ENCODE measurements around the gene PLD5. TPM values are rescaled to one million over a fixed set of nuclear protein-coding genes. Genes with fewer than 3 reads are reported as not detected.
"Not testable (repeated sequence)": the region's sequence is repeated elsewhere in the genome, so short reads cannot be mapped to it uniquely, and the experiment has no call there.

PLD5 gene
- total RNA-seq, 2 donors from 2014 or later: 0.05 to 1.0 TPM

DNA sequence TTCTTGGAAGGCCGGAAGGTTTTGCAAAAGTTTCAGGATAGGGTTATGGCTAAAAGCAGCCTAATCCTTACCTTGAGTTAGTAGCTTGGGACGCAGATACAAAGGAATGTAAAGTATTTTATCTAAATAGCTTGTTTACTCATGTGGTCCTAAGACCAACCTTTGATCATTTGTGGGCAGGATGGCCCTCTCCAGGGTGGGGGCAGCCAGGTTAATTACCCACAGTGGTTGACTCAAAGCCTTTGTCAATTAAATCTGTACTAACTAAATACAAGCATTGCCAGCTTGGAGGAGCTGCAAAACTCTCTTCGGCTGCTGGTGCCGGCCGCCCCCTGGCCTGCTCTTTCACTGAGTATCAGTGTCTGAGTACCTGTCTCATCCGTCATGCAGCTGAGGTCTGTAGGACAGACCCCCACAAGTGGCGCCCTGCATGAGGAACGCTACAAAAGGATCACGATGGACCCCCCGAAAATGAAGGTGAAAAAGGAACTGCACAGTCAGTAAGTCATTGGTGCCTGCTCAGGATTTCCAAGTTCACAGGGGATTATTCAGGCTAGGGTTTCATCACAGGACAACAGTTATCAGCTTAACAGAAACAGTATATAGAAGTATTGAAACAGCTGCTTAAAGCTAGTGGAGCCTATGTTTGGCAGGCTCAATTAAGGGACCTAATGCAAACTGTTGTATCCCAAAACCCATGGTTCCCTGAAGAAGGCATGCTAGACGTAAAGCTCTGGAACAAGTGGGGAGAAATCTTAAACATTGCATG, 313.1 kb downstream of the PLD5 start:
- H3K4me3 ChIP-seq: no peak overlapping the region
- 74% methylated on average over 11 of the region's 11 CpGs for WGBS
- no peaks in the 10 kb centered on the region for H3K4me1 ChIP-seq (replicated peaks)
- TF ChIP-seq, protein P1, sequence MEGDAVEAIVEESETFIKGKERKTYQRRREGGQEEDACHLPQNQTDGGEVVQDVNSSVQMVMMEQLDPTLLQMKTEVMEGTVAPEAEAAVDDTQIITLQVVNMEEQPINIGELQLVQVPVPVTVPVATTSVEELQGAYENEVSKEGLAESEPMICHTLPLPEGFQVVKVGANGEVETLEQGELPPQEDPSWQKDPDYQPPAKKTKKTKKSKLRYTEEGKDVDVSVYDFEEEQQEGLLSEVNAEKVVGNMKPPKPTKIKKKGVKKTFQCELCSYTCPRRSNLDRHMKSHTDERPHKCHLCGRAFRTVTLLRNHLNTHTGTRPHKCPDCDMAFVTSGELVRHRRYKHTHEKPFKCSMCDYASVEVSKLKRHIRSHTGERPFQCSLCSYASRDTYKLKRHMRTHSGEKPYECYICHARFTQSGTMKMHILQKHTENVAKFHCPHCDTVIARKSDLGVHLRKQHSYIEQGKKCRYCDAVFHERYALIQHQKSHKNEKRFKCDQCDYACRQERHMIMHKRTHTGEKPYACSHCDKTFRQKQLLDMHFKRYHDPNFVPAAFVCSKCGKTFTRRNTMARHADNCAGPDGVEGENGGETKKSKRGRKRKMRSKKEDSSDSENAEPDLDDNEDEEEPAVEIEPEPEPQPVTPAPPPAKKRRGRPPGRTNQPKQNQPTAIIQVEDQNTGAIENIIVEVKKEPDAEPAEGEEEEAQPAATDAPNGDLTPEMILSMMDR (IDR thresholded peaks at IDR 0.05): no peak
- TF ChIP-seq POLR2AphosphoS5 (IDR thresholded peaks at IDR 0.05) (no peak), POLR2A (IDR thresholded peaks at IDR 0.05) (no peak)
- no peaks in the 10 kb centered on the region for H3K9me3 ChIP-seq
- no peaks in the 10 kb centered on the region for H3K27me3 ChIP-seq (replicated peaks; ENCODE audit: insufficient read depth)
- no peaks in the 10 kb centered on the region for H3K36me3 ChIP-seq
- no peak for DNase-seq (ENCODE audit: low spot score)
- no peak overlapping the region for H3K27ac ChIP-seq
- intact Hi-C loops (cut with DNase I): no loop called here

DNA sequence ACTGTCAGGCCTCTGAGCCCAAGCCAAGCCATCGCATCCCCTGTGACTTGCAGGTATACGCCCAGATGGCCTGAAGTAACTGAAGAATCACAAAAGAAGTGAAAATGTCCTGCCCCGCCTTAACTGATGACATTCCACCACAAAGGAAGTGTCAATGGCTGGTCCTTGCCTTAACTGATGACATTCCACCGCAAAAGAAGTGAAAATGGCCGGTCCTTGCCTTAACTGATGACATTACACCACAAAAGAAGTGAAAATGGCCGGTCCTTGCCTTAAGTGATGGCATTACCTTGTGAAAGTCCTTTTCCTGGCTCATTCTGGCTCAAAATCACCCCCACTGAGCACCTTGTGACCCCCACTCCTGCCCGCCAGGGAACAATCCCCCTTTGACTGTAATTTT, 314.2 kb downstream of the PLD5 start:
- H3K4me3 ChIP-seq; H3K4me1 ChIP-seq (replicated peaks); intact Hi-C loops (cut with DNase I); H3K9me3 ChIP-seq; H3K27me3 ChIP-seq (replicated peaks; ENCODE audit: insufficient read depth); DNase-seq (ENCODE audit: low spot score); H3K36me3 ChIP-seq; H3K27ac ChIP-seq: not testable (repeated sequence)
- WGBS: 84% methylated on average over 7 of the region's 7 CpGs

DNA sequence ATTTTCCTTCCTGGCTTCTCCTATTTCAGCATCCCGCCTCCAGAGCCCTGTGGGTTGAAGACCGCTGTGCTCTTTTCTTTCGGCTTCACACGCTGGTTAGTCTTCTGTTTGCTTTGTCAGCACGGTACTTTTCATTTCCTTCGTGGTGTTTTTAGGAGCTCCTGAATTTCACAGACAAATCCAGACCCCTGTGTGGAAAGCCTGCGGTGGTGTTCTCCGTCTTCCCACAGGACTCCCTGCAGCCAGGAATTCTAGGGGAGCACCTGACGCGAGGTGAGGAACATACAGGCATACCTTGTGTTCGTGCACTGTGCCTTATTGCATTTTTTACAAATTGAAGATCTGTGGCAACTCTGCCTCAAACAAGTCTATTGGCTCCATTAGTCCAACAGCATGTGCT, 315.4 kb downstream of the PLD5 start:
- no peak for TF ChIP-seq POLR2A (IDR thresholded peaks at IDR 0.05)
- TF ChIP-seq, protein P1 (IDR thresholded peaks at IDR 0.05): no peak
- TF ChIP-seq POLR2AphosphoS5 (IDR thresholded peaks at IDR 0.05): no peak
- Histone ChIP-seq H3K27ac (no peak overlapping the region), H3K9me3 (no peaks in the 10 kb centered on the region), H3K27me3 (replicated peaks; ENCODE audit: insufficient read depth) (no peaks in the 10 kb centered on the region), H3K36me3 (no peaks in the 10 kb centered on the region), H3K4me3 (no peak overlapping the region), H3K4me1 (replicated peaks) (no peaks in the 10 kb centered on the region)
- intact Hi-C loops (cut with DNase I): no loop called here
- DNase-seq (ENCODE audit: low spot score): no peak
- WGBS: 70% methylated on average over 11 of the region's 11 CpGs

DNA sequence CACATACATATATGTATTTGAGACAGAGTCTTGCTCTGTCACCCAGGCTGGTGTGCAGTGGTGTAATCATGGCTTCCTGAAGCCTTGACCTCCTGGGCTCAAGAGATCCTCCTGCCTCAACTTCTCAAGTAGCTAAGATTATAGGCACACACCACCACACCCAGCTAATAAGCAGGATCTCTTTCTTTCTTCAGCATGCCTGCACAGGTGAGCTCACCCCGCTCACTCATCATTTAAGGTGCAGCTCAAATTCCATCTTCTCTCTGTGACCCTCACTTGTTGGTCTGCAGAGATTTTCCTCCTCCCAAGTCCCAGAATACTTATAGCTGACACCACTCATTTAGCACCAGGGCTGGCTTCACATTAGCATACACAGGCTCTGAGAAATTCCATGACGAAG, 316.5 kb downstream of the PLD5 start:
- TF ChIP-seq, protein P1 (IDR thresholded peaks at IDR 0.05): no peak
- no peak for TF ChIP-seq POLR2AphosphoS5 (IDR thresholded peaks at IDR 0.05)
- TF ChIP-seq POLR2A (IDR thresholded peaks at IDR 0.05): no peak
- Histone ChIP-seq H3K4me1 (replicated peaks) (no peaks in the 10 kb centered on the region), H3K4me3 (no peak overlapping the region), H3K36me3 (no peaks in the 10 kb centered on the region), H3K27me3 (replicated peaks; ENCODE audit: insufficient read depth) (no peaks in the 10 kb centered on the region), H3K9me3 (no peaks in the 10 kb centered on the region), H3K27ac (no peak overlapping the region)
- DNase-seq (ENCODE audit: low spot score): no peak
- 87% methylated on average over 2 of the region's 2 CpGs for WGBS
- intact Hi-C loops (cut with DNase I): no loop called here

DNA sequence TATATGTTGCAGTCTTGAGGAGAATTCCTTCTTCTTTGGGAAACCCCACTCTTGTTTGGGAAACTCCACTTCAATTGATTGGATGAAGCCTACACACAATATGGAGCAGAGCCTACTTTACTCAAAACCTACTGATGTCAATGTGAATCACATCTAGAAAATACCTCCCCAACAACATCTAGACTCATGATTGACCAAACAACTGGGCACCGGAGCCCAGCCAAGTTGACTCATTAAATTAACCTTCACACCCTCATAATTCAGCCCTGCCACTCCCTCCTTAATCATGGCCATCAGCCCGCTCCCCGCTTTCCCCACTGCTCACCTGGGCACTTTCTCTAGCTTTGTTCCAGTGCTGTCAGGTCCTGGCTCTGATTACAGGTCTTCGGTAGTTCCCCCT, 317.5 kb downstream of the PLD5 start:
- intact Hi-C loops (cut with DNase I): no loop called here

More for the DNA sequence above, 317.5 kb downstream of the PLD5 start:
- 97% methylated on average over 4 of the region's 4 CpGs for WGBS
- H3K4me1 ChIP-seq (replicated peaks): no peaks in the 10 kb centered on the region
- H3K4me3 ChIP-seq: no peak overlapping the region
- TF ChIP-seq POLR2A (IDR thresholded peaks at IDR 0.05): no peak
- no peak for TF ChIP-seq POLR2AphosphoS5 (IDR thresholded peaks at IDR 0.05)
- TF ChIP-seq, protein P1 (IDR thresholded peaks at IDR 0.05): no peak
- H3K27ac ChIP-seq: no peak overlapping the region
- no peaks in the 10 kb centered on the region for H3K27me3 ChIP-seq (replicated peaks; ENCODE audit: insufficient read depth)
- H3K36me3 ChIP-seq: no peaks in the 10 kb centered on the region
- H3K9me3 ChIP-seq: no peaks in the 10 kb centered on the region
- DNase-seq (ENCODE audit: low spot score): no peak
